ENCODE data around the gene SECTM1. TPM values are rescaled to one million over a fixed set of nuclear protein-coding genes. Genes with fewer than 3 reads are reported as not detected.
A peak's percentile ranks its signal among the peaks of the same experiment; 100 is the strongest.

SECTM1 gene
- total and polyA plus RNA-seq, 9 of the 15 experiments (the other 6 are each of a cell fraction or from before 2014, with no cell fraction given) = 0.11 to 0.46 (median 0.18) TPM; not detected in 6

DNA sequence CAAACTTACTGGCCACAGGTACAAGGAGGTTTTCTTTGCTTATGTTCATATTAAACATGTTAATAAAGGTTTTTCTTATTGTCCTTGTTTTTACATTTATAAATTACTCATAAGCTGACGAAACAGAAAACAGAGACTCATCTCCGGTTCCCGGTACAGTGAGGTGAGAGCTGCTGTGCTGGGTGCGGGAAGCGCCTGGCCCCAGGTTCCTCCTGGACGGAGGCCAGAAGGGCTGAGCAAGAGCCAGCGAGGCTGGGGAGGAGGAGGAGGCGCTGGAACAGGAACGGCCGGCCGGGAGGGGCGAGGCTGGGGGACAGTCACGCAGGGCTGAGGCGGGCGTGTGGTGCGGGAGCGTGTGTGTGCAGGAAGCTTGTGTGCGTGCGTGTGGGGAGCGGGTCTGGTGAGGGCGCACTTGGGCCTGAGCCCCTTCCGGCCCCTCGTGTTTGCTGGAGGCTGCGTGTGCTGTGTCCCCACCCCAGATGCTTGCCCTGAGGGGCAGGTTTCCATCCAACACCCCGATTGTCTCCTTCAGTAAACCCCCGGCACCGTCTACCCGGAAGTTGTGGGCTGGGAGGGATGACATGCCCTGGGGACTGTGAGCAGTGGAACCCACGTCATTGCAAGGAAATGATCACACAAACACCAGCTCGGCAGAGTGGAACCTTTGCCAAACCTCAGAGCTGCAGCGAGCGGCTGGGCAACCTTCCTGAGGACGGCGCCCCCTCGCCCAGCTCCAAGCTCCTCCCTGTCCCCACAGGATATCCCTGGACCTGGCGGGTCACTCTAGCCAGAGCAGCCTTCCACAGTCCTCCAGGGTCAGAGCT lies 35.6 kb downstream of the SECTM1 start (continued):
- peak; percentile 72; the same call in 1 of the 2 replicates for TF ChIP-seq ZBTB9 (CRISPR knock-in tag; IDR thresholded peaks at IDR 0.05)
- TF ChIP-seq, protein P1, sequence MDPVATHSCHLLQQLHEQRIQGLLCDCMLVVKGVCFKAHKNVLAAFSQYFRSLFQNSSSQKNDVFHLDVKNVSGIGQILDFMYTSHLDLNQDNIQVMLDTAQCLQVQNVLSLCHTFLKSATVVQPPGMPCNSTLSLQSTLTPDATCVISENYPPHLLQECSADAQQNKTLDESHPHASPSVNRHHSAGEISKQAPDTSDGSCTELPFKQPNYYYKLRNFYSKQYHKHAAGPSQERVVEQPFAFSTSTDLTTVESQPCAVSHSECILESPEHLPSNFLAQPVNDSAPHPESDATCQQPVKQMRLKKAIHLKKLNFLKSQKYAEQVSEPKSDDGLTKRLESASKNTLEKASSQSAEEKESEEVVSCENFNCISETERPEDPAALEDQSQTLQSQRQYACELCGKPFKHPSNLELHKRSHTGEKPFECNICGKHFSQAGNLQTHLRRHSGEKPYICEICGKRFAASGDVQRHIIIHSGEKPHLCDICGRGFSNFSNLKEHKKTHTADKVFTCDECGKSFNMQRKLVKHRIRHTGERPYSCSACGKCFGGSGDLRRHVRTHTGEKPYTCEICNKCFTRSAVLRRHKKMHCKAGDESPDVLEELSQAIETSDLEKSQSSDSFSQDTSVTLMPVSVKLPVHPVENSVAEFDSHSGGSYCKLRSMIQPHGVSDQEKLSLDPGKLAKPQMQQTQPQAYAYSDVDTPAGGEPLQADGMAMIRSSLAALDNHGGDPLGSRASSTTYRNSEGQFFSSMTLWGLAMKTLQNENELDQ (CRISPR knock-in tag; IDR thresholded peaks at IDR 0.05; ENCODE audit: borderline replicate concordance) = no peak
- no peak for TF ChIP-seq HEY1 (CRISPR knock-in tag; IDR thresholded peaks at IDR 0.05; ENCODE audit: borderline replicate concordance)
- TF ChIP-seq MYBL2 (IDR thresholded peaks at IDR 0.05; ENCODE audit: low read depth) = no peak
- TF ChIP-seq MYBL2 (CRISPR knock-in tag; IDR thresholded peaks at IDR 0.05; ENCODE audit: borderline replicate concordance) = no peak
- TF ChIP-seq BRD4 (IDR thresholded peaks at IDR 0.05) = no peak; the same call in 1 of the 2 replicates
- peak; percentile 98 for TF ChIP-seq NFIC (IDR thresholded peaks at IDR 0.05)
- TF ChIP-seq DPF2 (IDR thresholded peaks at IDR 0.05) = no peak; the same call in none of the 2 replicates
- no peak for TF ChIP-seq NFE2 (IDR thresholded peaks at IDR 0.05; ENCODE audit: low read depth)
- no peak for TF ChIP-seq GTF3C2 (IDR thresholded peaks at IDR 0.05; ENCODE audit: borderline replicate concordance, extremely low read depth, insufficient read length)
- TF ChIP-seq, protein P2, sequence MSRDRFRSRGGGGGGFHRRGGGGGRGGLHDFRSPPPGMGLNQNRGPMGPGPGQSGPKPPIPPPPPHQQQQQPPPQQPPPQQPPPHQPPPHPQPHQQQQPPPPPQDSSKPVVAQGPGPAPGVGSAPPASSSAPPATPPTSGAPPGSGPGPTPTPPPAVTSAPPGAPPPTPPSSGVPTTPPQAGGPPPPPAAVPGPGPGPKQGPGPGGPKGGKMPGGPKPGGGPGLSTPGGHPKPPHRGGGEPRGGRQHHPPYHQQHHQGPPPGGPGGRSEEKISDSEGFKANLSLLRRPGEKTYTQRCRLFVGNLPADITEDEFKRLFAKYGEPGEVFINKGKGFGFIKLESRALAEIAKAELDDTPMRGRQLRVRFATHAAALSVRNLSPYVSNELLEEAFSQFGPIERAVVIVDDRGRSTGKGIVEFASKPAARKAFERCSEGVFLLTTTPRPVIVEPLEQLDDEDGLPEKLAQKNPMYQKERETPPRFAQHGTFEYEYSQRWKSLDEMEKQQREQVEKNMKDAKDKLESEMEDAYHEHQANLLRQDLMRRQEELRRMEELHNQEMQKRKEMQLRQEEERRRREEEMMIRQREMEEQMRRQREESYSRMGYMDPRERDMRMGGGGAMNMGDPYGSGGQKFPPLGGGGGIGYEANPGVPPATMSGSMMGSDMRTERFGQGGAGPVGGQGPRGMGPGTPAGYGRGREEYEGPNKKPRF (IDR thresholded peaks at IDR 0.05; ENCODE audit: low read depth, low read length) = no peak
- TF ChIP-seq ZNF766 (CRISPR knock-in tag; conservative IDR thresholded peaks at IDR 0.05) = peak; percentile 75; the same call in 1 of the 2 replicates
- TF ChIP-seq LEF1 (IDR thresholded peaks at IDR 0.05) = peak; percentile 62; the same call in 1 of the 2 replicates
- TF ChIP-seq ATF1 (CRISPR knock-in tag; IDR thresholded peaks at IDR 0.05) = no peak
- TF ChIP-seq ATF1 (tag; IDR thresholded peaks at IDR 0.05) = peak; percentile 78
